K562 (cell line): ENCODE results near the gene LAMA4. TPM values are rescaled to one million over a fixed set of nuclear protein-coding genes. Genes with fewer than 3 reads are reported as not detected.

ENCODE experiments used
- BMI1 ChIP-seq: fragments of 150-350 bp; IDR thresholded peaks from 2 replicates; pipeline ENCODE4 v1.6.1; 2014; ENCODE audit warnings: low read length
- C11orf30 ChIP-seq: fragments of 450-650 bp; IDR thresholded peaks from 2 replicates; pipeline ENCODE4 v1.6.1; 2016; ENCODE audit warnings: low read depth, mild to moderate bottlenecking
- CSDE1 ChIP-seq, 2 experiments: fragments of 450-650 bp; IDR thresholded peaks; 2 replicates each; pipeline ENCODE4 v1.6.1; 2016; ENCODE audit warnings: mild to moderate bottlenecking in 1 of 2
- FOXP1 ChIP-seq: sonication (generic); formaldehyde crosslinking; IDR thresholded peaks from 2 replicates; pipeline ENCODE4 v1.8.0; 2022; ENCODE audit warnings: mild to moderate bottlenecking, missing genetic modification reagents
- HOMEZ ChIP-seq: fragments of 250-450 bp; sonication (Bioruptor Pico); IDR thresholded peaks from 2 replicates; pipeline ENCODE4 v1.4.0; 2020; ENCODE audit warnings: mild to moderate bottlenecking, moderate library complexity
- KDM5B ChIP-seq: fragments of 200-600 bp; sonication (generic); IDR thresholded peaks from 2 replicates; pipeline ENCODE4 v1.6.1; 2012; ENCODE audit warnings: low read depth, mild to moderate bottlenecking, moderate library complexity, low read length, control low read depth, inconsistent platforms; ENCODE audit not compliant: insufficient replicate concordance
- RBBP5 ChIP-seq: fragments of 200-600 bp; sonication (generic); IDR thresholded peaks from 2 replicates; pipeline ENCODE4 v1.6.1; 2012; ENCODE audit warnings: borderline replicate concordance, mild to moderate bottlenecking, low read length, control low read depth, inconsistent platforms; ENCODE audit not compliant: insufficient read depth, poor library complexity, severe bottlenecking
- RBFOX2 ChIP-seq: fragments of 200-400 bp; formaldehyde crosslinking; IDR thresholded peaks from 2 replicates; pipeline ENCODE4 v1.6.1; 2017; ENCODE audit warnings: low read depth, mild to moderate bottlenecking, low read length, moderate library complexity
- TOE1 ChIP-seq, 2 experiments: fragments of 450-650 bp in 1 of 2; sonication (generic) in 1 of 2; formaldehyde crosslinking in 1 of 2; IDR thresholded peaks; 2 replicates each; pipeline versions ENCODE4 v1.7.1 to v1.8.0; 2016 to 2022; ENCODE audit warnings: borderline replicate concordance in 2 of 2, mild to moderate bottlenecking in 2 of 2, antibody characterized with exemption in 1 of 2, inconsistent platforms in 1 of 2, low read depth in 1 of 2, missing genetic modification reagents in 1 of 2, moderate library complexity in 1 of 2
- UBTF ChIP-seq, 2 experiments: IDR thresholded peaks; 2 replicates each; pipeline ENCODE4 v1.6.1; 2012; ENCODE audit warnings: improper control_type of control experiment in 2 of 2, low read depth in 2 of 2, low read length in 2 of 2, borderline replicate concordance in 1 of 2
- USF1 ChIP-seq: sonication (generic); formaldehyde crosslinking; IDR thresholded peaks from 2 replicates; pipeline ENCODE4 v1.9.0; 2022; ENCODE audit warnings: mild to moderate bottlenecking, missing genetic modification reagents
- YY1 ChIP-seq, 3 experiments: IDR thresholded peaks; 2 replicates each; pipeline ENCODE4 v1.6.1; 2011; ENCODE audit warnings: low read length in 2 of 3, mild to moderate bottlenecking in 2 of 3, moderate library complexity in 2 of 3, borderline replicate concordance in 1 of 3, control low read depth in 1 of 3, low read depth in 1 of 3; ENCODE audit not compliant: insufficient read depth in 3 of 3, insufficient replicate concordance in 2 of 3, control insufficient read depth in 1 of 3, insufficient read length in 1 of 3; ENCODE audit errors: extremely low read depth in 1 of 3
- ZBTB2 ChIP-seq: fragments of 450-650 bp; IDR thresholded peaks from 2 replicates; pipeline ENCODE4 v1.6.1; 2016; ENCODE audit warnings: antibody characterized with exemption
- ZHX1 ChIP-seq: fragments of 150-350 bp; conservative IDR thresholded peaks from 2 replicates; pipeline ENCODE4 v1.6.1; 2014; ENCODE audit warnings: low read length
- ZNF24 ChIP-seq: fragments of 450-650 bp; IDR thresholded peaks from 2 replicates; pipeline ENCODE4 v1.6.1; 2016
- polyA plus RNA-seq, 8 experiments: library from polyadenylated mRNA; depleted of rRNA in 4 of 8; stranded (reverse) in 5 of 8; unstranded in 3 of 8; fragments of >200 nt; fragmentation: Nextera tagmentation in 2 of 8; fragmentation: Illumina TruSeq in 1 of 8; extraction: Ambion mirVana in 2 of 8; extraction: Trizol in 1 of 8; gene quantifications; 2 replicates each; pipeline versions ENCODE4 v1.2.1 to v1.2.3, GENCODE V29; 2011 to 2014; ENCODE audit warnings: inconsistent platforms in 1 of 8, missing spikeins in 1 of 8
- total RNA-seq, 7 experiments: library from RNA; depleted of rRNA in 6 of 7; stranded (reverse); fragments of >200 nt in 6 of 7; fragmentation: Illumina TruSeq in 2 of 7; extraction: Trizol in 2 of 7; gene quantifications; 2 replicates each; pipeline versions ENCODE4 v1.2.1 to v1.2.3, GENCODE V29; 2011 to 2021; ENCODE audit warnings: low replicate concordance in 1 of 7

Gene LAMA4
- total and polyA plus RNA-seq, 9 of the 15 experiments (the other 6 are each of a cell fraction or from before 2014, with no cell fraction given): 0.05 to 2.9 (median 0.51) TPM

- TF ChIP-seq ZHX1: 0 out of 2 replicates have a peak, but pooled peaks have one; percentile 55
- TF ChIP-seq HOMEZ (CRISPR knock-in tag): no peak
- peak in 1 of 2 experiments; percentile 75; a peak in 1 of 4 replicates for TF ChIP-seq CSDE1 (IDR thresholded peaks at IDR 0.05)
- TF ChIP-seq UBTF (IDR thresholded peaks at IDR 0.05; ENCODE audit: borderline replicate concordance in 1 of 2, low read depth in 2 of 2, low read length in 2 of 2): peak in 1 of 2 experiments; percentile 20; a peak in 1 of 4 replicates
- TF ChIP-seq RBFOX2: peak; percentile 94
- TF ChIP-seq ZNF24: peak; percentile 85
- no peak for TF ChIP-seq C11orf30
- TF ChIP-seq RBBP5: peak; percentile 94
- peak; percentile 74 for TF ChIP-seq BMI1
- TF ChIP-seq ZBTB2: 0 out of 2 replicates have a peak, but pooled peaks have one; percentile 52
- TF ChIP-seq USF1 (CRISPR knock-in tag): 0 out of 2 replicates have a peak, but pooled peaks have one; percentile 23
- peak in 2 of 3 experiments; percentile 54 to 72 for TF ChIP-seq YY1 (IDR thresholded peaks at IDR 0.05; ENCODE audit: borderline replicate concordance in 1 of 3, control insufficient read depth in 1 of 3, extremely low read depth in 1 of 3, insufficient read depth in 3 of 3, insufficient read length in 1 of 3, insufficient replicate concordance in 2 of 3, low read depth in 1 of 3, low read length in 2 of 3)
- peak; percentile 91 for TF ChIP-seq KDM5B
- TF ChIP-seq TOE1 (IDR thresholded peaks at IDR 0.05; ENCODE audit: borderline replicate concordance): 0 out of 2 replicates have a peak, but pooled peaks have one; percentile 43
- TF ChIP-seq TOE1 (CRISPR knock-in tag; IDR thresholded peaks at IDR 0.05; ENCODE audit: borderline replicate concordance, low read depth): no peak
- 0 out of 2 replicates have a peak, but pooled peaks have one; percentile 64 for TF ChIP-seq FOXP1 (CRISPR knock-in tag)
Observed at GRCh38 chr6:112087136-112087911, 167.0 kb downstream of the LAMA4 start, which contains the start of the genes FAM229B and TUBE1 (continued).
